HG03558 (cell line): Measurements from ENCODE around the gene EML4.
A peak's percentile ranks its signal among the peaks of the same experiment; 100 is the strongest.

Experiments
- ATAC-seq: cut with Tn5 transposase; IDR thresholded peaks from one replicate; pipeline ENCODE4 v1.9.1; 2021; ENCODE audit warnings: moderate number of reproducible peaks; ENCODE audit not compliant: unreplicated experiment; ENCODE audit errors: extremely low read depth

EML4 gene

GRCh38 chr2:42296226-42296625 lies 127.1 kb downstream of the EML4 start:
- ATAC-seq = peak; percentile 44

- ATAC-seq = no peak
Measured at GRCh38 chr2:42297322-42297936, 128.3 kb downstream of the EML4 start.

GRCh38 chr2:42298132-42298531 lies 129.0 kb downstream of the EML4 start:
- no peak for ATAC-seq

GRCh38 chr2:42298996-42299754 lies 130.0 kb downstream of the EML4 start:
- no peak for ATAC-seq

- ATAC-seq = no peak
Measured at GRCh38 chr2:42300527-42300926, 131.4 kb downstream of the EML4 start.

GRCh38 chr2:42303252-42303651 lies 134.1 kb downstream of the EML4 start:
- ATAC-seq = no peak

- ATAC-seq = no peak
Measured at GRCh38 chr2:42304059-42304713, 135.0 kb downstream of the EML4 start.

GRCh38 chr2:42307180-42307579 lies 138.0 kb downstream of the EML4 start:
- no peak for ATAC-seq

- ATAC-seq = no peak
Measured at GRCh38 chr2:42309366-42309765, 140.2 kb downstream of the EML4 start.

- no peak for ATAC-seq
Measured at GRCh38 chr2:42310007-42310515, 140.9 kb downstream of the EML4 start.

- ATAC-seq = no peak
Measured at GRCh38 chr2:42312106-42312505, 143.0 kb downstream of the EML4 start.

GRCh38 chr2:42314892-42315468 lies 145.8 kb downstream of the EML4 start:
- ATAC-seq = no peak

- no peak for ATAC-seq
Measured at GRCh38 chr2:42315844-42316470, 146.8 kb downstream of the EML4 start.

- ATAC-seq = no peak
Measured at GRCh38 chr2:42316910-42317309, 147.8 kb downstream of the EML4 start.

GRCh38 chr2:42317486-42317885 lies 148.3 kb downstream of the EML4 start:
- no peak for ATAC-seq

GRCh38 chr2:42317945-42318344 lies 148.8 kb downstream of the EML4 start:
- no peak for ATAC-seq

GRCh38 chr2:42319265-42319664 lies 150.1 kb downstream of the EML4 start:
- ATAC-seq = no peak

- no peak for ATAC-seq
Measured at GRCh38 chr2:42321452-42322064, 152.4 kb downstream of the EML4 start.

- no peak for ATAC-seq
Measured at GRCh38 chr2:42324244-42324643, 155.1 kb downstream of the EML4 start.

GRCh38 chr2:42324949-42325348 lies 155.8 kb downstream of the EML4 start:
- no peak for ATAC-seq
